COLO829 (cell line): ENCODE measurements around the gene RNF186.
"Not testable (repeated sequence)": the region's sequence is repeated elsewhere in the genome, so short reads cannot be mapped to it uniquely, and the experiment has no call there.

Experiments used
- DNase-seq: peaks from one replicate; pipeline ENCODE4 v3.0.0; 2012; ENCODE audit warnings: low spot score

Gene RNF186

GRCh38 chr1:19793360-19794046 lies 21.6 kb downstream of the RNF186 start:
- no peak for DNase-seq

GRCh38 chr1:19792237-19793002 lies 22.7 kb downstream of the RNF186 start:
- no peak for DNase-seq

- DNase-seq: not testable (repeated sequence)
Measured at GRCh38 chr1:19790061-19790975, 24.8 kb downstream of the RNF186 start.

- no peak for DNase-seq
Measured at GRCh38 chr1:19786988-19787423, 28.1 kb downstream of the RNF186 start.

GRCh38 chr1:19785660-19786059 lies 29.4 kb downstream of the RNF186 start:
- DNase-seq: no peak

- no peak for DNase-seq
Measured at GRCh38 chr1:19780267-19780877, 34.7 kb downstream of the RNF186 start.

- DNase-seq: no peak
Measured at GRCh38 chr1:19776933-19777332, 38.1 kb downstream of the RNF186 start.

- DNase-seq: no peak
Measured at GRCh38 chr1:19776287-19776686, 38.8 kb downstream of the RNF186 start.

GRCh38 chr1:19775831-19776230 lies 39.3 kb downstream of the RNF186 start:
- no peak for DNase-seq

- DNase-seq: no peak
Measured at GRCh38 chr1:19775317-19775716, 39.8 kb downstream of the RNF186 start.

GRCh38 chr1:19774180-19774785 lies 40.8 kb downstream of the RNF186 start:
- no peak for DNase-seq

GRCh38 chr1:19773485-19773884 lies 41.6 kb downstream of the RNF186 start:
- DNase-seq: no peak

- no peak for DNase-seq
Measured at GRCh38 chr1:19772053-19772452, 43.0 kb downstream of the RNF186 start.

GRCh38 chr1:19771350-19771749 lies 43.7 kb downstream of the RNF186 start:
- no peak for DNase-seq

- DNase-seq: no peak
Measured at GRCh38 chr1:19770436-19771190, 44.5 kb downstream of the RNF186 start.

GRCh38 chr1:19769211-19769932 lies 45.7 kb downstream of the RNF186 start:
- DNase-seq: no peak

GRCh38 chr1:19768353-19769210 lies 46.5 kb downstream of the RNF186 start:
- no peak for DNase-seq

GRCh38 chr1:19765623-19766022 lies 49.5 kb downstream of the RNF186 start:
- peak; percentile 97 for DNase-seq

- DNase-seq: no peak
Measured at GRCh38 chr1:19764848-19765247, 50.2 kb downstream of the RNF186 start.
